NCI-H1436 treated with DMSO at 0.1 percent for 48 hours (cell line): Measurements from ENCODE around the gene HARS2.
A peak's percentile ranks its signal among the peaks of the same experiment; 100 is the strongest.
"Not testable (repeated sequence)": the region's sequence is repeated elsewhere in the genome, so short reads cannot be mapped to it uniquely, and the experiment has no call there.

Experiments
- DNase-seq: peaks from one replicate; lab custom pipeline; 2025; lab: John Stamatoyannopoulos, UW

The HARS2 gene

DNA sequence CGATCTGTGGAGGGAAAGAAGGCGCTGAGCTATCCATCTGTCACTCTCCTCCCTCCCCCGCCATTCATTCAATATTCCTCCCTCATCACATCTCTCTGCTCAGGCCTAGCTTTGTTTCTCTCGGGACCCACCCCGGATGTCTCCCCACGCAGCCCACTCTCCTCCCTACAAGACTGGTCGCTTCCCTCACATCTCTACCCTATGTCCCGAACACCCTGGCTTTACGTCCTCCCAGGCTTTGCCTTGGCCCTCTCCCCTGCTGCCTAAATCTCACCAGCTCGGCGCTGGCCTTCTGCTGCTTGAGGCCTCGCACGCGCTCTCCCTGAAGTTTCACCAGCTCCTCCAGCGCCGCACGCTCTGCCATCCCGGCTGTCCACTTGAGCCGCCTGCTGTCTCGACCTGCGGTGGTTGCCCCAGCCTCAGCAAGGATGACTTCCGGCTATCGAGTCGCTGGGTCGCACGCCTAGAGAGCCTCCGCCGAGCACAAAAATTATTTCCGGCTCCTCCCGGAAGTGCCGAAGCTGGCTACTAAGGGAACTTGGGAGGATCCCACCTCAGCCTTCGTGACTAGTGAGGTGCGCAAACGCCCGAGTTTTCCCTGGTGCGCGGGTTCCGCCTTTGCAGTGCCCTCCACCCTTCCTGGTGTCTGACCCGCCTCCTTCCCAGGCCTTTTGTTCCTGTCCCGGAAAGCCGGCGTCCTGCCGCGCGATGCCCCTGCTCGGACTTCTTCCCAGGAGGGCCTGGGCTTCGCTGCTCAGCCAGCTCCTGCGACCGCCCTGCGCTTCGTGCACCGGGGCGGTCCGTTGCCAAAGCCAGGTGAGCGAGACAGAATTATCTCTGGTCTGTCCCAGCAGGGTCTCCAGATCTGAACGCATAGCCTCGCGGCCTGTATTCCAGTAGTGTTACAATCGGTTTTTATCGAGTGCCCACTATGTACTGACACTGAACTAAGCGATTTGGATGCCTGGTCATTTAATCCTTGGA is at the start of gene HARS2, which contains the start of gene HARS1:
Gene HARS2 (plus strand): TSS at position 515 of the 984 bp plus-strand sequence. CDS start 194 bp downstream, at position 709.
Gene HARS1 (minus strand): TSS at position 430 of the 984 bp plus-strand sequence. CDS start 66 bp downstream, at position 364.
- peak; percentile 28 for DNase-seq

DNA sequence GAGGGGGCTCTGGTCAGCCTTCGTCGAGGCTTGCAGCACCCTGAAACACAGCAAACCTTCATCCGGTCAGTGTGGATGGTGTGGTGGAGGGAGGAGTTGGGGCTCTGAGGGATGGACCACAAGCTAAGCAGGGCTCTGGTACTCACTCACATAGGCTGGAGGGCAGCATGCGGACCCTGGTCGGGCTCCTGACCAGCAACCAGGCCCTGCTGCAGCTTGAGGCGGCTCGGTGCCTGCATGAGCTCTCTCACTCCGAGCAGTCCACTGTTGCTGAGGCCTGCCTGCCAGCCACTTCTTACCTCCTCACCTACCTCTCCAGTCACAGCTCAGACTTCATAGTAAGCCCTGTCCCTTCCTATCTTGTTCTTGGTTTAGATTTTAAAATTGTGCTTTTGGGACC is 49.5 kb upstream of the HARS2 start:
- DNase-seq: no peak

GRCh38 chr5:140642718-140643117 is 48.5 kb upstream of the HARS2 start:
- DNase-seq: no peak

- no peak for DNase-seq
Measured at GRCh38 chr5:140647042-140647419, 44.2 kb upstream of the HARS2 start.

- DNase-seq: no peak
Measured at GRCh38 chr5:140658870-140659269, 32.4 kb upstream of the HARS2 start.

DNA sequence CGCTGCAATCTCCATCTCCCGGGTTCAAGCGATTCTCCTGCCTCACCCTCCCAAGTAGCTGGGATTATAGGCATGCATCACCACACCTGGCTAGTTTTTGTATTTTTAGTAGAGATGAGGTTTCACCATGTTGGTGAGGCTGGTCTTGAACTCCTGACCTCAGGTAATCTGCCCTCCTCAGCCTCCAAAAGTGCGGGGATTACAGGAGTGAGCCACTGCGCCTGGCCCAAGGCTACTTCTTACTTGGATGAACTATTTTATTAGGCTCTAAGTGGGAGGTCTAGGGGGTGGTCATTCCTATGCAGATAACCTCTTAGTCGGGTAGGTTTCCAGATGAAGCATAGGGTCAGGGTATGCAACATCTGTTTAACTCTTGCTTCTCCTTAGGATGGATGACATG is 30.9 kb upstream of the HARS2 start:
- not testable (repeated sequence) for DNase-seq

- DNase-seq: no peak
Measured at GRCh38 chr5:140664030-140664358, 27.3 kb upstream of the HARS2 start.

DNA sequence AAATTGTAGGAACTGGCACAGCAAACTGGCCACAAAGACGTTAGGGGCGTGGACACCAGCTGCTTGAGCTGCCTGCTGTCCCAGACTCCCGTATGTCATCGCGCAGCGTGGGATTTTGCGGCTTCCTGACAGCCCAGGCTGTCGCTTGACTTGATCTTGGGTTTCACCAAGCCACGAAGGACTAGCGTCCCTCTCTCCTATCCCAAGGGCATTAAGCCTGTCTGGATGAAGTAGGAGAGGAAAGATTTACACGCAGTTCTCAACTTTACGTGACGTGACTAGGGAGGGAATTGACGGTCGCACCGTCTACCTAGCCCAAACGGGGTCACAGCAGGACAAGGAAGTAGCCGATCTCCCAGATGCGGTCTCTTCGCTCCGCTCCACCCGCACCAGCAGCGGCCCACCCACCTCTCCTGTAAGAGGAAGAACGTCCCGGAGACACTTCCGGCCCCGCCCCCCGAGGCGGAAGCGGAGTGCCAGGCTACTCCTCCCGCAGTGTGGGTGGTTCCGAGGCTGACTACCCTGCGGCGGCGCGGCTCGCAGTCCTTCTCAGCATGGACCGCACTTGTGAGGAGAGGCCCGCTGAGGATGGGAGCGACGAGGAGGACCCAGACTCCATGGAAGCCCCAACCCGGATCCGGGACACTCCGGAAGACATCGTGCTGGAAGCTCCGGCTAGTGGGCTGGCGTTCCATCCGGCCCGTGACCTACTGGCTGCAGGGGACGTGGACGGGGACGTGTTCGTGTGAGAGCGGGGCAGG is 26.7 kb upstream of the HARS2 start, which contains the start of gene WDR55:
Gene WDR55 (plus strand): TSS at position 546 of the 761 bp plus-strand sequence. CDS start 9 bp downstream, at position 555.
- DNase-seq: peak; percentile 67

DNA sequence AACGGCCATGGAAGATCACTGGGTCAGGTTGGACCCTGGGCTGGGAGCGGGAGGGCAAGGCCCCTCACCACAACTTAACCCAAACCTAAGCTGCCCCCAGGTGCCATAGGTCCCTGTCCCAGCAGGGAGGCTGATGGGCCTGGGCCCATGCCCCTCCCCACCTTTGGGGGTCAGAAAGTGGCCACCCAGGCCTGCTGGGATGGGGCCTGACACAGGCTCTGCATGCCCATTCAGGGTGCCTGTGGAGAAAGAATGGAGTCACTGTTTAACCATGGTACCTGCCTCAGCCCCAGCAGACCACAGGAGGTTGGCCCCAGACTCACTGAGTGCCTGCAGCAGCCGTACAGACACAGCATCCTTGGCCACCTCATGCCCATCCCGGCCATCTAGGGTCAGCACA is 20.2 kb upstream of the HARS2 start:
- not testable (repeated sequence) for DNase-seq

GRCh38 chr5:140671472-140672125 is 19.7 kb upstream of the HARS2 start:
- no peak for DNase-seq

- DNase-seq: no peak
Measured at GRCh38 chr5:140672455-140673186, 18.6 kb upstream of the HARS2 start.

DNA sequence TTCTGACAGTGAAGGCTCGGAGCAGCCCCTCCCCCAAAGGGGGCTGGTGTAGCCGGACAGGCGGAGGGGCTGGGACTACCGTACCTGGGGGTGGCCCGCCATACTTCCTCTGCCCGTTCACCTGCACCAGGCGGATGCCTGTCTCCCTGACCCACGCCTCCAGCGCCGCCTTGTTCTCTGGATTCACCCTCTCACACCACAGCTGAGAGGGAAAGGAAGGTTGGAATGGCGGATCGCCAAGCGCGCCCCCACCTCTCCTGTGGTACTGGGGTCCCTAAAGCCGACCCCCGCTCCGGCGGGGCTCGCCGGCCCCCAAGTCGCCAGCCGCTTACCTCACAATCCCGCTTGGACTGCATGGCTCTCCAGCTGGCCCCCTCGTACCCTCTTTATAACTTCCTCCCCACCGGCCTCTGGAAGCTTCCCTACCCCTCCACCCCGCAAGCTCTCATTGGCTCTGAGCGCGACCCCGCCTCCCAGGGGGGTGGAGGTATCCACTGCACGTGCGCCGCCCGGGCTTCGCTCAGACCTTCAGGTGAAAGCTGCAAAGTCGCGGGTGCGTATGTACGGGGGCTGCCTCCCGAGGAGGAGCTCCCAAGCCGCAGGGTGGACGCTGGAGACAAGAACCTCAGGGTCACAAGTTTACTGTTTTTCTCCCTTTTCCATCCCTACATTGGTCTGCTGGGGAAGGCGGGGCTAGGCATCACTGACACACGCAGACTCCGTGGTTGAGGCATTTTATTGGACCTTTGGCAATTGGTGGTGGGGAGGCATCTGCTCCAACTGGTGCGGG is 17.9 kb upstream of the HARS2 start, which contains the start of gene DND1:
Gene DND1 (minus strand): TSS at position 390 of the 790 bp plus-strand sequence. CDS start 34 bp downstream, at position 356.
- DNase-seq: no peak

DNA sequence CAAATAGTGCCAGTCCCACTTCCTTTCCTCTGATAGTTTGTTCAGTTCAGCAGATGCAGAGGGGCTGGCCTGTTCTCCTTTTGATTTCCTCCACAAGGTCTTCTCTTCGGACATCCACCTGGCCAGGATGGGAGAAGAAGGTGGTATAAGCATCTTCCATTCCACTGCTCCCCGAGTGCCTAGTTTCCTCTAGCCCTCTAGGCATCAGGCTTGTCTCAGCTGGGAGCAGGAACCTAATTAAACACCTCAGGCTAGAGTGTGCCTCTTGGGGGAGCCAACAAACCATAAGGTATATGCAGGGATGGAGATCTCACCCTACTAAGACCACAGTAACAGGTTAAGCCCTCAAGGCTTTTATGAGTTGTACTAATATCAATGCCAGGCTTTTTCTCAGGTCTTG is 17.0 kb upstream of the HARS2 start:
- no peak for DNase-seq

DNA sequence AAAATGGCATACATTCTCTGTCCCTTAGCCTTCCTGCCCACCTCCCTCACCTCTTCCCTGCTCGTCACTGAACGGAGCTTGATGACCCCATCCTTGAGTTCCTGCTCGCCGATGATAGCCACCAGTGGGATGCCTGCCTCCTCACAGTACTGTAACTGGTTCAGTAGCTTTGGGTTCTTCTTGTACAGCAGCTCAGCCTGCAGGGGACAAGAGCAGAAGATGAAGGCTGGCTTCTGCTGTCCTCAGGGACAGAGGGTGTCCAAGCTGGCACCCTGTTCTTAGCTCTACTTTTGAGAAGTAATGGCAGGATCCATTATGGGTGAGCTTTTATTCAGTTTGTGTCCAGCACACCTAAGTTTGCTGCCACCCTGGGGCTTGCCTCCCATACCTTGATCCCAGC is 16.6 kb upstream of the HARS2 start:
- no peak for DNase-seq

GRCh38 chr5:140677947-140678346 is 13.3 kb upstream of the HARS2 start:
- DNase-seq: no peak

DNA sequence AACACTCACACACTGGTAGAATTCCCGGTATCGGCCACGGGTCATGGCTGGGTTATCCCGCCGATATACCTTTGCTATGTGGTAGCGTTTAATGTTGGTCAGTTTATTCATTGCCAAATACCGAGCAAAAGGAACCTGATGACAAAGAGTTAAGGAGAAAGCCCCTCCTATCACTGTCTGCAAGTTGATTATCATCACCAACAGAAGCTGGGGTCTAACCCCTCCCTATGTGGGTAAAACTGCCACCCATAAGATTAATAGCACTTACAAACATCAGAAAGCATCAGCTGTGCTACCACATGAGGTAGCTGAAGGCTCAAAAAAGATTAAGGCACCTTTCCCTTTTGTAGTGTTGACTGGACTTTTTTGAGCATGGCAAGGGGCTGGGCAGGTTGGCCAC is 12.3 kb upstream of the HARS2 start:
- no peak for DNase-seq

- no peak for DNase-seq
Measured at GRCh38 chr5:140690376-140690932, 801 bp upstream of the HARS2 start.

- no peak for DNase-seq
Measured at GRCh38 chr5:140694276-140694675, 3.0 kb downstream of the HARS2 start.

DNA sequence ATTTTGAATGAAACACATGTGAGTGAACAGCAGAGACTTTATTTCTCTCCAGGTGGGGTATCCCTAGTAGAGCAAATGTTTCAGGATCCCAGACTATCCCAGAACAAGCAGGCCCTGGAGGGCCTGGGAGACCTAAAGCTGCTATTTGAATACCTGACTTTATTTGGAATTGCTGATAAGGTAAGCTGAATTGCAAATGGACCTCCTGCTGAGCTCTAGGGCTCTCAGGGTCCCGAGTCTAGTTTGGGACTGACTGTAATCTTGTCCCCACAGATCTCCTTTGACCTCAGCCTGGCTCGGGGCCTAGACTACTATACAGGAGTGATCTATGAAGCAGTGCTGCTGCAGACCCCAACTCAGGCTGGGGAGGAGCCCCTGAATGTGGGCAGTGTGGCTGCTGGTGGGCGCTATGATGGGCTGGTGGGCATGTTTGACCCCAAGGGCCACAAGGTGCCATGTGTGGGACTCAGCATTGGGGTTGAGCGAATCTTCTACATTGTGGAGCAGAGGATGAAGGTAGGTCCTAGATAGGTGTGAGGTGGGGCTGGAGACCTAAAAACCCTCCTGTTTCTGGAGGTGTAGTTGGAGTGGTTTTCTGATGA is 5.7 kb downstream of the HARS2 start:
- DNase-seq: no peak
